Stimulated activated memory B cell treated with anti-CD40 and anti-IgM and Interleukin-4, amounts not matched to agents 10 μg/mL and 1 μg/mL and 100 μg/mL, for 72 hours (primary cell): ENCODE data around the gene CAPZA1.

Experiments used
- ATAC-seq: fragments of 150-1000 bp; cut with Tn5 transposase; 2 replicates; pipeline ENCODE4 v1.10.0; 2021
- H3K27ac Mint-ChIP-seq: one replicate; pipeline ENCODE4 v1.8.0; 2022; ENCODE audit warnings: mild to moderate bottlenecking, mixed read lengths
- H3K27me3 Mint-ChIP-seq: one replicate; pipeline ENCODE4 v1.8.0; 2022; ENCODE audit warnings: mixed read lengths
- H3K36me3 Mint-ChIP-seq: one replicate; pipeline ENCODE4 v1.8.0; 2022; ENCODE audit warnings: mixed read lengths
- H3K4me1 Mint-ChIP-seq: one replicate; pipeline ENCODE4 v1.8.0; 2022; ENCODE audit warnings: mixed read lengths
- H3K4me3 Mint-ChIP-seq: one replicate; pipeline ENCODE4 v1.8.0; 2022; ENCODE audit warnings: mild to moderate bottlenecking, moderate library complexity, mixed read lengths
- H3K9me3 Mint-ChIP-seq: one replicate; pipeline ENCODE4 v1.8.0; 2022; ENCODE audit warnings: mixed read lengths

Gene CAPZA1

GRCh38 chr1:112708489-112708888, 88.9 kb downstream of the CAPZA1 start:
- H3K27ac Mint-ChIP-seq = peak overlapping the region; percentile 49
- no peaks in the 10 kb centered on the region for H3K27me3 Mint-ChIP-seq
- no peaks in the 10 kb centered on the region for H3K36me3 Mint-ChIP-seq
- H3K4me3 Mint-ChIP-seq = no peak overlapping the region
- no peak for ATAC-seq
- peaks cover 49% of the 10 kb centered on the region for H3K4me1 Mint-ChIP-seq
- H3K9me3 Mint-ChIP-seq = no peaks in the 10 kb centered on the region

- H3K4me3 Mint-ChIP-seq = no peak overlapping the region
- ATAC-seq = no peak
- peaks cover 50% of the 10 kb centered on the region for H3K4me1 Mint-ChIP-seq
- H3K36me3 Mint-ChIP-seq = no peaks in the 10 kb centered on the region
- H3K27ac Mint-ChIP-seq = no peak overlapping the region
- no peaks in the 10 kb centered on the region for H3K9me3 Mint-ChIP-seq
- H3K27me3 Mint-ChIP-seq = no peaks in the 10 kb centered on the region
These were observed 90.5 kb downstream of the CAPZA1 start for GRCh38 chr1:112710159-112710558.

- Mint-ChIP-seq H3K36me3 (no peaks in the 10 kb centered on the region), H3K4me1 (peaks cover 49% of the 10 kb centered on the region), H3K9me3 (no peaks in the 10 kb centered on the region), H3K27me3 (no peaks in the 10 kb centered on the region), H3K4me3 (no peak overlapping the region), H3K27ac (no peak overlapping the region)
- ATAC-seq = no peak
These were observed 91.0 kb downstream of the CAPZA1 start for GRCh38 chr1:112710586-112710985.

GRCh38 chr1:112711041-112711440, 91.4 kb downstream of the CAPZA1 start:
- Mint-ChIP-seq H3K27me3 (no peaks in the 10 kb centered on the region), H3K4me3 (no peak overlapping the region), H3K4me1 (peaks cover 50% of the 10 kb centered on the region), H3K9me3 (no peaks in the 10 kb centered on the region), H3K27ac (no peak overlapping the region), H3K36me3 (no peaks in the 10 kb centered on the region)
- ATAC-seq = no peak

GRCh38 chr1:112711670-112712069, 92.0 kb downstream of the CAPZA1 start:
- H3K36me3 Mint-ChIP-seq = no peaks in the 10 kb centered on the region
- no peak for ATAC-seq
- peak overlapping the region; percentile 28 for H3K27ac Mint-ChIP-seq
- H3K4me1 Mint-ChIP-seq = peaks cover 57% of the 10 kb centered on the region
- no peak overlapping the region for H3K4me3 Mint-ChIP-seq
- H3K27me3 Mint-ChIP-seq = no peaks in the 10 kb centered on the region
- no peaks in the 10 kb centered on the region for H3K9me3 Mint-ChIP-seq

GRCh38 chr1:112712191-112712590, 92.6 kb downstream of the CAPZA1 start:
- H3K4me3 Mint-ChIP-seq = no peak overlapping the region
- no peaks in the 10 kb centered on the region for H3K27me3 Mint-ChIP-seq
- H3K27ac Mint-ChIP-seq = peak overlapping the region; percentile 28
- no peaks in the 10 kb centered on the region for H3K36me3 Mint-ChIP-seq
- no peaks in the 10 kb centered on the region for H3K9me3 Mint-ChIP-seq
- no peak for ATAC-seq
- peaks cover 61% of the 10 kb centered on the region for H3K4me1 Mint-ChIP-seq

- Mint-ChIP-seq H3K36me3 (no peaks in the 10 kb centered on the region), H3K4me3 (no peak overlapping the region), H3K9me3 (no peaks in the 10 kb centered on the region), H3K27ac (peak overlapping the region; percentile 28), H3K27me3 (no peaks in the 10 kb centered on the region), H3K4me1 (peaks cover 61% of the 10 kb centered on the region)
- ATAC-seq = no peak
These were observed 93.1 kb downstream of the CAPZA1 start for GRCh38 chr1:112712701-112713128.

- Mint-ChIP-seq H3K27ac (peak overlapping the region; percentile 73), H3K9me3 (no peaks in the 10 kb centered on the region), H3K4me3 (peak overlapping the region; percentile 94), H3K36me3 (no peaks in the 10 kb centered on the region), H3K27me3 (peaks cover 2% of the 10 kb centered on the region), H3K4me1 (peaks cover 61% of the 10 kb centered on the region)
- peak; percentile 42 for ATAC-seq
These were observed 94.1 kb downstream of the CAPZA1 start for GRCh38 chr1:112713466-112714312.

GRCh38 chr1:112714313-112715263, 95.0 kb downstream of the CAPZA1 start:
- Mint-ChIP-seq H3K36me3 (no peaks in the 10 kb centered on the region), H3K27me3 (peaks cover 11% of the 10 kb centered on the region), H3K4me3 (peak overlapping the region; percentile 94), H3K9me3 (no peaks in the 10 kb centered on the region), H3K27ac (peak overlapping the region; percentile 73), H3K4me1 (peaks cover 60% of the 10 kb centered on the region)
- ATAC-seq = peak; percentile 38

- Mint-ChIP-seq H3K36me3 (no peaks in the 10 kb centered on the region), H3K4me3 (peak within 1 kb of the TSS; percentile 94), H3K9me3 (no peaks in the 10 kb centered on the region), H3K27me3 (peaks cover 11% of the 10 kb centered on the region), H3K4me1 (peaks cover 57% of the 10 kb centered on the region), H3K27ac (peak within 1 kb of the TSS; percentile 73)
- ATAC-seq = peak; percentile 93
These were observed 95.8 kb downstream of the CAPZA1 start, which contains the start of gene PPM1J for GRCh38 chr1:112715264-112716053. TSS of gene PPM1J (minus strand) at chr1:112715332. CDS start at chr1:112715301, 31 bp downstream.

GRCh38 chr1:112716133-112716720, 96.6 kb downstream of the CAPZA1 start:
- Mint-ChIP-seq H3K36me3 (no peaks in the 10 kb centered on the region), H3K9me3 (no peaks in the 10 kb centered on the region), H3K27me3 (peaks cover 11% of the 10 kb centered on the region), H3K4me1 (peaks cover 57% of the 10 kb centered on the region), H3K27ac (peak overlapping the region; percentile 59), H3K4me3 (peak overlapping the region; percentile 94)
- peak; percentile 52 for ATAC-seq

- Mint-ChIP-seq H3K4me3 (no peak overlapping the region), H3K27ac (no peak overlapping the region), H3K27me3 (peaks cover 22% of the 10 kb centered on the region), H3K36me3 (no peaks in the 10 kb centered on the region), H3K4me1 (peaks cover 52% of the 10 kb centered on the region), H3K9me3 (no peaks in the 10 kb centered on the region)
- no peak for ATAC-seq
These were observed 97.7 kb downstream of the CAPZA1 start for GRCh38 chr1:112717263-112717873.

- peak overlapping the region; percentile 43 for H3K4me3 Mint-ChIP-seq
- H3K27ac Mint-ChIP-seq = no peak overlapping the region
- peaks cover 37% of the 10 kb centered on the region for H3K27me3 Mint-ChIP-seq
- peak; percentile 18 for ATAC-seq
- no peaks in the 10 kb centered on the region for H3K9me3 Mint-ChIP-seq
- H3K36me3 Mint-ChIP-seq = no peaks in the 10 kb centered on the region
- H3K4me1 Mint-ChIP-seq = peaks cover 53% of the 10 kb centered on the region
These were observed 99.2 kb downstream of the CAPZA1 start for GRCh38 chr1:112718691-112719418.
